ENCODE measurements around the gene PTGES3L. TPM values are rescaled to one million over a fixed set of nuclear protein-coding genes. Genes with fewer than 3 reads are reported as not detected.
A peak's percentile ranks its signal among the peaks of the same experiment; 100 is the strongest.

Gene PTGES3L
- total and polyA plus RNA-seq, 2 experiments from 2014 or later: 2.3 to 2.5 TPM

- Mint-ChIP-seq H3K27me3 (ENCODE audit: insufficient read depth, low read depth, poor library complexity) (peaks cover 21% of the 10 kb centered on the region), H3K4me3 (peak overlapping the region; percentile 16; the same call in 2 of the 3 replicates), H3K36me3 (ENCODE audit: low read depth) (peaks cover 21% of the 10 kb centered on the region), H3K4me1 (peaks cover 38% of the 10 kb centered on the region), H3K27ac (peak overlapping the region; percentile 47; the same call in 1 of the 2 replicates), H3K9me3 (no peaks in the 10 kb centered on the region)
- H4K20me1 ChIP-seq (replicated peaks; ENCODE audit: insufficient read depth): no peaks in the 10 kb centered on the region
- no peaks in the 10 kb centered on the region for H3K36me3 ChIP-seq (ENCODE audit: insufficient read depth)
- no peaks in the 10 kb centered on the region for H3K27me3 ChIP-seq (ENCODE audit: insufficient read depth)
- DNase-seq (ENCODE audit: low spot score) (no peak), ATAC-seq (no peak)
- H3K9me2 ChIP-seq (ENCODE audit: insufficient read depth): no peaks in the 10 kb centered on the region
- TF ChIP-seq ETS1 (IDR thresholded peaks at IDR 0.05): no peak
- TF ChIP-seq CREB1 (CRISPR knock-in tag; IDR thresholded peaks at IDR 0.05; ENCODE audit: low read depth): no peak
- TF ChIP-seq REST (IDR thresholded peaks at IDR 0.05; ENCODE audit: unreplicated experiment): no peak
- no peak overlapping the region for H3K27ac ChIP-seq (ENCODE audit: low read depth)
- peaks cover 14% of the 10 kb centered on the region; the same call in 1 of the 2 replicates for H3K79me2 ChIP-seq (replicated peaks; ENCODE audit: insufficient read depth)
- peak overlapping the region; percentile 93 for H3K4me2 ChIP-seq
- peaks cover 40% of the 10 kb centered on the region for H3K4me1 ChIP-seq (ENCODE audit: insufficient read depth)
- no peak overlapping the region for H3K4me3 ChIP-seq
- no peak overlapping the region for H2AFZ ChIP-seq
- H3F3A ChIP-seq (replicated peaks; ENCODE audit: low read depth): peaks cover 14% of the 10 kb centered on the region; the same call in 1 of the 2 replicates
Observed at GRCh38 chr17:43028221-43028861, 48.5 kb upstream of the PTGES3L start.

GRCh38 chr17:43027091-43028032 is 47.5 kb upstream of the PTGES3L start:
- peak; percentile 74 for DNase-seq (ENCODE audit: low spot score)
- peaks cover 36% of the 10 kb centered on the region for H3K4me1 Mint-ChIP-seq
- H4K20me1 ChIP-seq (replicated peaks; ENCODE audit: insufficient read depth): no peaks in the 10 kb centered on the region
- peaks cover 36% of the 10 kb centered on the region for H3K4me1 ChIP-seq (ENCODE audit: insufficient read depth)
- no peaks in the 10 kb centered on the region for H3K9me3 Mint-ChIP-seq
- H3K27ac Mint-ChIP-seq: peak overlapping the region; percentile 47
- peak; percentile 52 for ATAC-seq
- no peaks in the 10 kb centered on the region for H3K27me3 ChIP-seq (ENCODE audit: insufficient read depth)
- H3K36me3 Mint-ChIP-seq (ENCODE audit: low read depth): peaks cover 21% of the 10 kb centered on the region
- peak overlapping the region; percentile 39 for H3K4me3 ChIP-seq
- H3K4me3 Mint-ChIP-seq: peak overlapping the region; percentile 46
- no peaks in the 10 kb centered on the region for H3K36me3 ChIP-seq (ENCODE audit: insufficient read depth)
- no peak overlapping the region for H3K27ac ChIP-seq (ENCODE audit: low read depth)
- H3K9me2 ChIP-seq (ENCODE audit: insufficient read depth): no peaks in the 10 kb centered on the region
- H2AFZ ChIP-seq: no peak overlapping the region
- 0 out of 2 replicates have a peak, but pooled peaks cover 10% of the 10 kb centered on the region for H3F3A ChIP-seq (replicated peaks; ENCODE audit: low read depth)
- peaks cover 21% of the 10 kb centered on the region for H3K27me3 Mint-ChIP-seq (ENCODE audit: insufficient read depth, low read depth, poor library complexity)
- H3K79me2 ChIP-seq (replicated peaks; ENCODE audit: insufficient read depth): peaks cover 14% of the 10 kb centered on the region; the same call in 1 of the 2 replicates
- H3K4me2 ChIP-seq: peak overlapping the region; percentile 93
- TF ChIP-seq REST (IDR thresholded peaks at IDR 0.05; ENCODE audit: unreplicated experiment) (no peak), CREB1 (CRISPR knock-in tag; IDR thresholded peaks at IDR 0.05; ENCODE audit: low read depth) (no peak)
